CD8-positive, alpha-beta memory T cell (primary cell): Measurements from ENCODE around the gene PIGS. TPM values are rescaled to one million over a fixed set of nuclear protein-coding genes. Genes with fewer than 3 reads are reported as not detected.
A peak's percentile ranks its signal among the peaks of the same experiment; 100 is the strongest.

ENCODE experiments used
- CTCF ChIA-PET: fragments of 350-600 bp; sonication (Branson Sonifier 250); formaldehyde crosslinking; loops from one replicate; lab custom pipeline; 2021; ENCODE audit warnings: antibody characterized with exemption; lab: Charles Lee
- POLR2A ChIA-PET: fragments of 350-600 bp; sonication (Branson Sonifier 250); formaldehyde crosslinking; loops from one replicate; lab custom pipeline; 2021; ENCODE audit warnings: antibody characterized with exemption; lab: Charles Lee
- DNase-seq, 5 donors: peaks; one replicate each; pipeline versions ENCODE4 v3.0.0 to v3.0.0-alpha.2; 2020 to 2022; ENCODE audit warnings: mixed read lengths in 1 of 5
- H3K27ac ChIP-seq: one replicate; pipeline ENCODE4 v1.7.0; 2013; ENCODE audit warnings: low read depth, mild to moderate bottlenecking, low read length, moderate library complexity
- H3K27me3 ChIP-seq: 2 replicates; pipeline ENCODE4 v1.7.0; 2013; ENCODE audit warnings: low read length, mild to moderate bottlenecking; ENCODE audit not compliant: insufficient read depth, poor library complexity, severe bottlenecking
- H3K36me3 ChIP-seq: 2 replicates; pipeline ENCODE4 v1.7.0; 2013; ENCODE audit warnings: mild to moderate bottlenecking, low read length, moderate library complexity; ENCODE audit not compliant: insufficient read depth
- H3K4me1 ChIP-seq: 2 replicates; pipeline ENCODE4 v1.7.0; 2013; ENCODE audit warnings: mild to moderate bottlenecking, low read length, moderate library complexity; ENCODE audit not compliant: insufficient read depth
- H3K4me3 ChIP-seq: 2 replicates; pipeline ENCODE4 v1.7.0; 2013; ENCODE audit warnings: mild to moderate bottlenecking, low read length
- H3K9me3 ChIP-seq: 2 replicates; pipeline ENCODE4 v1.7.0; 2013; ENCODE audit warnings: mild to moderate bottlenecking, low read length
- H3K27ac Mint-ChIP-seq, 8 donors: one replicate each; pipeline ENCODE4 v1.8.0; 2020 to 2021; ENCODE audit warnings: mixed read lengths in 8 of 8, mild to moderate bottlenecking in 6 of 8, inconsistent platforms in 3 of 8, moderate library complexity in 3 of 8
- H3K27me3 Mint-ChIP-seq, 2 donors: one replicate each; pipeline ENCODE4 v1.8.0; 2020 to 2021; ENCODE audit warnings: mixed read lengths in 2 of 2, mild to moderate bottlenecking in 1 of 2, moderate library complexity in 1 of 2
- H3K36me3 Mint-ChIP-seq, 3 donors: one replicate each; pipeline ENCODE4 v1.8.0; 2020 to 2021; ENCODE audit warnings: mixed read lengths in 3 of 3, inconsistent platforms in 1 of 3, mild to moderate bottlenecking in 1 of 3
- H3K4me1 Mint-ChIP-seq, 3 donors: one replicate each; pipeline ENCODE4 v1.8.0; 2020 to 2021; ENCODE audit warnings: mixed read lengths in 3 of 3, inconsistent platforms in 1 of 3, mild to moderate bottlenecking in 1 of 3
- H3K4me3 Mint-ChIP-seq, 7 donors: one replicate each; pipeline ENCODE4 v1.8.0; 2020 to 2021; ENCODE audit warnings: mixed read lengths in 7 of 7, mild to moderate bottlenecking in 6 of 7, moderate library complexity in 4 of 7, inconsistent platforms in 2 of 7
- H3K9me3 Mint-ChIP-seq, 5 donors: one replicate each; pipeline ENCODE4 v1.8.0; 2020 to 2022; ENCODE audit warnings: mixed read lengths in 5 of 5, mild to moderate bottlenecking in 3 of 5, moderate library complexity in 2 of 5, inconsistent platforms in 1 of 5
- polyA plus RNA-seq: library from polyadenylated mRNA; unstranded; fragments of 300-500 nt; fragmentation: Illumina TruSeq; gene quantifications from one replicate; pipeline ENCODE4 v1.2.3, GENCODE V29; 2021
- total RNA-seq, 2 experiments: library from RNA; stranded (reverse); gene quantifications; one replicate each; pipeline ENCODE4 v1.2.3, GENCODE V29; 2021

PIGS gene
- total and polyA plus RNA-seq, 3 experiments from 2014 or later = 48.7 to 61.0 (median 50.0) TPM

DNA sequence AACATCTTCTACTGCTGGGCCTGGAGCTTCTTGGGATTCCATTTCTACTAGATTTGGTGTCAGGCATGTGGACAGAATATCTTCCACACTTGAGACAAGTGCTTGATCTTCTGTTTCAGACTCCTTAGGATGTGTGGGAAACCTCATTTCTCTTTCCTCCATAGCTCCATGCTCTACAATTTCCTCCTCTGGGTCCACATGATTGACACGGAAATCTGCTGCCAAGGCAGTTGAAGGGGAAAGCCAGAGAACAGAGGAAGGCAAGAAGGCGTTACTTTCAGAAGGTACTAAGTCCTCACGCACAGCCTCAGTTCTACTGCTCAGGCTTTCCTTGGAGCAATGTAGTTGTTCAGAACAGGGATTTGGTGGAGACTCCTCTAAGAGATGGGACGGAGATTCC is 20.9 kb upstream of the PIGS start:
- ChIA-PET CTCF (no interaction called here), POLR2A (no interaction called here)
- no peak overlapping the region for H3K4me3 ChIP-seq
- Mint-ChIP-seq H3K4me1 (peaks cover 0 to 4% (median under 1%) of the 10 kb centered on the region in 3 donors), H3K9me3 (no peaks in the 10 kb centered on the region), H3K36me3 (peaks cover 0 to 18% (median 2%) of the 10 kb centered on the region in 3 donors), H3K27me3 (no peaks in the 10 kb centered on the region), H3K27ac (peak overlapping the region in 1 of 8 donors; percentile 47), H3K4me3 (no peak overlapping the region)
- no peaks in the 10 kb centered on the region for H3K4me1 ChIP-seq
- no peaks in the 10 kb centered on the region for H3K9me3 ChIP-seq
- H3K36me3 ChIP-seq = no peaks in the 10 kb centered on the region
- no peak overlapping the region for H3K27ac ChIP-seq
- no peak for DNase-seq
- H3K27me3 ChIP-seq = no peaks in the 10 kb centered on the region

GRCh38 chr17:28585851-28586250 is 14.5 kb upstream of the PIGS start:
- Histone ChIP-seq H3K9me3 (no peaks in the 10 kb centered on the region), H3K4me1 (no peaks in the 10 kb centered on the region), H3K27me3 (no peaks in the 10 kb centered on the region), H3K27ac (no peak overlapping the region), H3K36me3 (peaks cover 16% of the 10 kb centered on the region), H3K4me3 (no peak overlapping the region)
- no peak for DNase-seq
- no peaks in the 10 kb centered on the region for H3K9me3 Mint-ChIP-seq
- H3K27ac Mint-ChIP-seq = no peak overlapping the region
- POLR2A ChIA-PET = no interaction called here
- H3K4me1 Mint-ChIP-seq = peaks cover 0 to 4% (median 0%) of the 10 kb centered on the region in 3 donors
- CTCF ChIA-PET = no interaction called here
- H3K4me3 Mint-ChIP-seq = no peak overlapping the region
- no peaks in the 10 kb centered on the region for H3K27me3 Mint-ChIP-seq
- H3K36me3 Mint-ChIP-seq = peaks cover 2 to 19% (median 5%) of the 10 kb centered on the region in 3 donors

GRCh38 chr17:28584434-28584833 is 13.1 kb upstream of the PIGS start:
- H3K4me3 Mint-ChIP-seq = no peak overlapping the region
- POLR2A ChIA-PET = no interaction called here
- H3K36me3 Mint-ChIP-seq = peaks cover 2 to 17% (median 5%) of the 10 kb centered on the region in 3 donors
- Histone ChIP-seq H3K4me3 (no peak overlapping the region), H3K27ac (no peak overlapping the region), H3K4me1 (no peaks in the 10 kb centered on the region), H3K36me3 (peaks cover 16% of the 10 kb centered on the region), H3K27me3 (no peaks in the 10 kb centered on the region), H3K9me3 (no peaks in the 10 kb centered on the region)
- no peak for DNase-seq
- no peaks in the 10 kb centered on the region for H3K27me3 Mint-ChIP-seq
- no peak overlapping the region for H3K27ac Mint-ChIP-seq
- CTCF ChIA-PET = no interaction called here
- H3K4me1 Mint-ChIP-seq = peaks cover 0 to 4% (median 0%) of the 10 kb centered on the region in 3 donors
- H3K9me3 Mint-ChIP-seq = no peaks in the 10 kb centered on the region

- H3K4me1 ChIP-seq = peaks cover under 1% of the 10 kb centered on the region
- no peak for DNase-seq
- ChIA-PET CTCF (no interaction called here), POLR2A (no interaction called here)
- no peak overlapping the region for H3K4me3 Mint-ChIP-seq
- H3K36me3 ChIP-seq = peaks cover 16% of the 10 kb centered on the region
- no peak overlapping the region for H3K27ac ChIP-seq
- no peaks in the 10 kb centered on the region for H3K9me3 Mint-ChIP-seq
- H3K27me3 ChIP-seq = no peaks in the 10 kb centered on the region
- H3K9me3 ChIP-seq = no peaks in the 10 kb centered on the region
- no peak overlapping the region for H3K27ac Mint-ChIP-seq
- H3K4me3 ChIP-seq = no peak overlapping the region
- H3K4me1 Mint-ChIP-seq = no peaks in the 10 kb centered on the region
- H3K27me3 Mint-ChIP-seq = no peaks in the 10 kb centered on the region
- peaks cover 2 to 14% (median 5%) of the 10 kb centered on the region in 3 donors for H3K36me3 Mint-ChIP-seq
Measured at GRCh38 chr17:28582513-28582912, 11.2 kb upstream of the PIGS start.

DNA sequence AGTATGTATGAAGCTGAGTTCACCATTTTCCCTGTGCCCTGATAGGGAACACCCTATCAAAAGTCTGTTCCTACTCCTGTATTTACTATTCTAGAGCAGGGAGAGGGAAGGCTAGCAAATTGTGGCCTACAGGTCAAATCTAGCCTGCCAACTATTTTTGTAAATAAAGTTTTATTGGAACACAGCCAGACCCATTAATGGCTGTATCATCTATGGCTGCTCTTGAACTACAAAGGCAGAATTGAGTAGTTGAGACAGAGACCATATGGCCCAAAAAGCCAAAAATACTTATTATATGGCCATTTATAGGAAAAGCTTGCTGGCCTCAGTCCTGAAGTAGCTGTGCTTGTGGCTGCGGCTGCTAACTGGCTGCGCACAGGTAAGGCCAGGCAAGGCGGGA is 9.6 kb upstream of the PIGS start:
- H3K27me3 Mint-ChIP-seq = no peaks in the 10 kb centered on the region
- Histone ChIP-seq H3K4me3 (no peak overlapping the region), H3K4me1 (peaks cover 11% of the 10 kb centered on the region), H3K27ac (no peak overlapping the region), H3K36me3 (peaks cover 12% of the 10 kb centered on the region), H3K27me3 (no peaks in the 10 kb centered on the region), H3K9me3 (no peaks in the 10 kb centered on the region)
- peak overlapping the region in 1 of 8 donors; percentile 43 for H3K27ac Mint-ChIP-seq
- ChIA-PET POLR2A (no interaction called here), CTCF (no interaction called here)
- DNase-seq = no peak
- no peak overlapping the region for H3K4me3 Mint-ChIP-seq
- peaks cover 2 to 11% (median 4%) of the 10 kb centered on the region in 3 donors for H3K36me3 Mint-ChIP-seq
- peaks cover 12 to 14% (median 13%) of the 10 kb centered on the region in 3 donors for H3K4me1 Mint-ChIP-seq
- H3K9me3 Mint-ChIP-seq = no peaks in the 10 kb centered on the region

DNA sequence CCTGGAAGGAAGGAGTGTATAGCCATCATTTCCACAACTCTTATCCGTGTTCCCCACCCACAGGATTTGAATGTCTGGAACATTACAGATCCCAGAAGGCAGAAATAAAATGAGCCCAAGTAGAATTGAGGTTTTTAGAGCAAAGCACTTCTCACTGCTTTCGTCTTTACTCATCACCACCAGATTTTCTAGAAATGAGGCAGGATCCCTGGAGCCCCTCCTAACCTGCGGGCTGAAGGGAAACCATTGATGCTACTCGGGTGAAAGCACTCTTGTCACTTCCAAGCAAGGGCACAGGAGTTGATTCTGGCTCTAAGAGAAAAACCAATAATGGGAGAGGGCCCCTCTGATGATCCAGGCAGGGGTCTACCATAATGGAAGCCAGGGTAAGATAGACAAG is 8.2 kb upstream of the PIGS start:
- H3K4me3 ChIP-seq = no peak overlapping the region
- CTCF ChIA-PET = no interaction called here
- H3K27me3 ChIP-seq = no peaks in the 10 kb centered on the region
- POLR2A ChIA-PET = no interaction called here
- DNase-seq = no peak
- Mint-ChIP-seq H3K9me3 (no peaks in the 10 kb centered on the region), H3K4me1 (peaks cover 16 to 19% (median 17%) of the 10 kb centered on the region in 3 donors), H3K4me3 (no peak overlapping the region), H3K27me3 (no peaks in the 10 kb centered on the region), H3K27ac (peak overlapping the region in 1 of 8 donors; percentile 39), H3K36me3 (no peaks in the 10 kb centered on the region)
- H3K36me3 ChIP-seq = peaks cover 5% of the 10 kb centered on the region
- H3K9me3 ChIP-seq = no peaks in the 10 kb centered on the region
- no peak overlapping the region for H3K27ac ChIP-seq
- H3K4me1 ChIP-seq = peaks cover 19% of the 10 kb centered on the region

DNA sequence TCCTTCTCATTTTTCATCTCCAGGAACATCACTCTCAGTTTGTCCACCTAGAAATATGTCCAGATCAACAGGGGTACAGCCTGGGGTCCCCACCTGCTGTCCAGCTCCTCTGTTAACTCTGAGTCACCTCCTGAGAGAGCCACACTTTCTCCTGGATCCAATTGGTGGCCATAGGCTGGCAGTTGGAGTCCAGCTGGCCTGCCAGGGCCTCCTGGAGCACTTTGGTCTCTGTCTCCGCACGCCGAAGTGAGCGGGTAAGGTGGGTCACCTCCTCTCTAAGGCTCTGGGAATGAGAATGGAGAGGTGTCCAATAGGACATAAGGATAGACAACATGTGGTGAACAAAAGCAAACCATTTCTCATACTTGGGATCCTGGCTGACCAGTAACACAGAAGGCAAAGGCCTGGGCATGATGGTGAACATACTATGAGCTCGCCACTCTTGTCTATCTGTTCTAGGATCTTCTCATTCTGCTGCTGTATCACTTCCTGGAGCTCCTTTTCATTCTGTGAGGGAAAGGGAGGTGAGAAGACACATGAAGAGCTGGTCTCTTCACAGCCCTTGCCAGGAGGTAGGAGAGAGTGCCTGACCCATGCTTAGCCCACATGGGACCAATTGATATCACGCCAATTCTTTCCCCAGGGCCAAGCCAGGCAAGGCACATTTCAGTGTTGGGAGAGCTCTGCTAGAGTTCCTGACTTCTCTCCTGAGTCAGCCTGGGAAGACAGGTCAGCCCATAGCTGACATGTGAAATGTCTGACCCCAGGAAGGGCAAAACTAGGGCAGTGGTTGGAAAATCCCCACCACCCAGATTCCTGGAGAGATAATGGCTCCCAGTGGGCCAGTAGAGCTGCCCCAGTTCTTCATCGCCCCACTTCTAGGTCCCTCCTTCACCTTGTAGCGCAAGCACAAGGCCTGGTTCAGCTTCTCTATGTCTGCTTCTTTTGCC is 7.2 kb upstream of the PIGS start:
- Mint-ChIP-seq H3K27ac (peak overlapping the region in 2 of 8 donors; percentile 27 to 33), H3K4me1 (peaks cover 16 to 25% (median 18%) of the 10 kb centered on the region in 3 donors), H3K36me3 (peaks cover 0 to 2% (median 2%) of the 10 kb centered on the region in 3 donors), H3K27me3 (no peaks in the 10 kb centered on the region), H3K9me3 (no peaks in the 10 kb centered on the region), H3K4me3 (no peak overlapping the region)
- no peak for DNase-seq
- POLR2A ChIA-PET = no interaction called here
- Histone ChIP-seq H3K36me3 (peaks cover under 1% of the 10 kb centered on the region), H3K4me3 (no peak overlapping the region), H3K9me3 (no peaks in the 10 kb centered on the region), H3K27ac (no peak overlapping the region), H3K4me1 (peaks cover 19% of the 10 kb centered on the region), H3K27me3 (no peaks in the 10 kb centered on the region)
- CTCF ChIA-PET = interaction anchor here (1.1 kb wide), 1 partner anchor 68 kb away, joined by 3 read pairs; no protein-coding TSS in a partner anchor

DNA sequence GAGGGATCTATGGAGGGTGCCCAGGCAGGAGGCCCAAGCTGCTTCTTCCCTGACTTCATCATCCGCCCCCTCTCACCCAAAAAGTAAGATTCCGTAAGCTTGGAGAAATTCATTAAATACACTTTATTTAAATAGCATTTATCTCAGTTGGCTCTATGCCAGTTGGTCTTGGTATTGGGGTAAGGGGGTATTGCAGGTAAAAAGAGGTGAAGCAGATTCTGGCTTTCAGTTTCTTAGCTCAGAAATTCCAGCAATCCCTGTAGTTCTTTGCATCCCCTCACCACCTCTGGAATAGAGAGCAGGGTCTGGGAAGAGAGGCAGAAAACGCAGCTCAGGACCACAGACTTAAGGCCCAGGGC is 6.1 kb upstream of the PIGS start:
- H3K9me3 ChIP-seq = no peaks in the 10 kb centered on the region
- ChIA-PET POLR2A (interaction anchor here (0.9 to 2.0 kb wide), 3 partner anchors 21 to 27 kb away, joined by 3 to 12 read pairs (median 10); no protein-coding TSS in a partner anchor), CTCF (no interaction called here)
- Mint-ChIP-seq H3K4me1 (peaks cover 22 to 36% (median 26%) of the 10 kb centered on the region in 3 donors), H3K36me3 (peaks cover 0 to 2% (median 2%) of the 10 kb centered on the region in 3 donors), H3K9me3 (no peaks in the 10 kb centered on the region), H3K27ac (peak overlapping the region in 3 of 8 donors; percentile 87 to 94 (median 88)), H3K4me3 (peak overlapping the region in 2 of 7 donors; percentile 23 to 81), H3K27me3 (no peaks in the 10 kb centered on the region)
- no peaks in the 10 kb centered on the region for H3K27me3 ChIP-seq
- H3K27ac ChIP-seq = peak overlapping the region; percentile 55
- no peak for DNase-seq
- H3K4me1 ChIP-seq = peaks cover 28% of the 10 kb centered on the region
- no peaks in the 10 kb centered on the region for H3K36me3 ChIP-seq
- peak overlapping the region; percentile 42 for H3K4me3 ChIP-seq
